K562 (cell line): ENCODE results near the gene SLC39A9. TPM values are rescaled to one million over a fixed set of nuclear protein-coding genes. Genes with fewer than 3 reads are reported as not detected.

Experiments used
- ATAC-seq: fragments of 200-7000 bp; cut with Tn5 transposase; 3 replicates; pipeline ENCODE4 v1.9.1; 2020; ENCODE audit warnings: moderate library complexity
- BruUV-seq: library from RNA; stranded (reverse); fragments of 400-500 nt; replicated peaks from 2 replicates; lab custom pipeline; 2021; lab: Mats Ljungman, UMichigan
- CTCF ChIA-PET: fragments of 300-600 bp; formaldehyde crosslinking; extraction: SDS; loops from one replicate; lab custom pipeline; 2021; ENCODE audit warnings: low intra/inter-chr PET ratio; lab: Yijun Ruan, JAX
- POLR2A ChIA-PET: fragments of 300-600, 350-650 bp; sonication (Branson Sonifier 250); formaldehyde crosslinking; extraction: SDS; loops from one replicate; lab custom pipeline; 2021; ENCODE audit warnings: antibody characterized with exemption, inconsistent platforms; lab: Yijun Ruan, JAX
- DNase-seq, 4 experiments: peaks; one replicate each; pipeline versions ENCODE4 v3.0.0 to v3.0.0-alpha.2; 2011 to 2018; ENCODE audit warnings: low spot score in 3 of 4, mixed read lengths in 3 of 4; ENCODE audit errors: extremely low read depth in 1 of 4
- FAIRE-seq: peaks from 2 replicates; lab custom pipeline; 2011; peaks lifted over from hg19 to GRCh38; lab: Jason Lieb, UNC
- H2AFZ ChIP-seq: 2 replicates; pipeline ENCODE4 v1.6.0; 2011; ENCODE audit warnings: low read depth, low read length, control low read depth, inconsistent platforms
- H3K27ac ChIP-seq: fragments of 200-600 bp; 3 replicates; pipeline ENCODE4 v1.8.0; 2011; ENCODE audit warnings: low read depth, mild to moderate bottlenecking, control low read depth, inconsistent platforms, low read length, moderate library complexity, mixed read lengths; ENCODE audit errors: extremely low read depth
- H3K27me3 ChIP-seq, 2 experiments: fragments of 300-600 bp in 1 of 2; 2 replicates in 1 of 2; 3 replicates in 1 of 2; pipeline versions ENCODE4 v1.6.0 to v1.8.0; 2011; ENCODE audit warnings: inconsistent platforms in 2 of 2, low read length in 2 of 2, mild to moderate bottlenecking in 1 of 2, mixed read lengths in 1 of 2, moderate library complexity in 1 of 2; ENCODE audit not compliant: control insufficient read depth in 2 of 2, insufficient read depth in 2 of 2
- H3K36me3 ChIP-seq: fragments of 300-600 bp; 3 replicates; pipeline ENCODE4 v1.8.0; 2011; ENCODE audit warnings: mild to moderate bottlenecking, low read length, inconsistent platforms; ENCODE audit not compliant: control insufficient read depth, insufficient read depth
- H3K4me1 ChIP-seq, 2 experiments: fragments of 200-600 bp in 1 of 2; replicated peaks in 1 of 2; 2 replicates in 1 of 2; 3 replicates in 1 of 2; pipeline versions ENCODE4 v1.5.1 to v1.8.0; 2011; ENCODE audit warnings: inconsistent platforms in 2 of 2, low read length in 2 of 2, mild to moderate bottlenecking in 1 of 2, mixed read lengths in 1 of 2, moderate library complexity in 1 of 2; ENCODE audit not compliant: control insufficient read depth in 2 of 2, insufficient read depth in 2 of 2
- H3K4me2 ChIP-seq: 2 replicates; pipeline ENCODE4 v1.6.1; 2011; ENCODE audit warnings: low read length, control low read depth, inconsistent platforms, mixed read lengths; ENCODE audit not compliant: insufficient read depth
- H3K4me3 ChIP-seq: fragments of 200-600 bp; sonication (generic), shearing (Covaris generic); 2 replicates; pipeline ENCODE4 v1.5.1; 2016; ENCODE audit warnings: control low read depth, inconsistent platforms
- H3K79me2 ChIP-seq: fragments of 200-600 bp; 3 replicates; pipeline ENCODE4 v1.8.0; 2011; ENCODE audit warnings: low read length, inconsistent platforms; ENCODE audit not compliant: control insufficient read depth, insufficient read depth
- H3K9ac ChIP-seq, 2 experiments: 2 replicates each; pipeline versions ENCODE4 v1.6.0 to v1.6.1; 2011; ENCODE audit warnings: low read depth in 2 of 2, low read length in 2 of 2, control low read depth in 1 of 2, inconsistent platforms in 1 of 2, mild to moderate bottlenecking in 1 of 2, mixed read lengths in 1 of 2; ENCODE audit not compliant: insufficient read depth in 1 of 2
- H3K9me1 ChIP-seq: one replicate; pipeline ENCODE4 v1.6.0; 2011; ENCODE audit warnings: inconsistent platforms, mild to moderate bottlenecking, low read length, moderate library complexity; ENCODE audit not compliant: control insufficient read depth, insufficient read depth
- H3K9me3 ChIP-seq: replicated peaks from 2 replicates; pipeline ENCODE4 v1.5.1; 2011; ENCODE audit warnings: low read depth, low read length, inconsistent platforms; ENCODE audit not compliant: control insufficient read depth, insufficient read depth
- H4K20me1 ChIP-seq: replicated peaks from 2 replicates; pipeline ENCODE4 v1.6.1; 2011; ENCODE audit warnings: low read length, inconsistent platforms, mixed read lengths; ENCODE audit not compliant: control insufficient read depth, insufficient read depth
- CTBP1 ChIP-seq: fragments of 450-650 bp; IDR thresholded peaks from 2 replicates; pipeline ENCODE4 v1.6.1; 2016; ENCODE audit warnings: borderline replicate concordance
- FOXK2 ChIP-seq, 2 experiments: fragments of 450-650 bp; IDR thresholded peaks in 1 of 2; conservative IDR thresholded peaks in 1 of 2; 2 replicates each; pipeline ENCODE4 v1.6.1; 2016; ENCODE audit warnings: low read depth in 2 of 2, mild to moderate bottlenecking in 1 of 2
- HOMEZ ChIP-seq: fragments of 250-450 bp; sonication (Bioruptor Pico); IDR thresholded peaks from 2 replicates; pipeline ENCODE4 v1.4.0; 2020; ENCODE audit warnings: mild to moderate bottlenecking, moderate library complexity
- HSF4 ChIP-seq: fragments of 250-450 bp; sonication (Bioruptor Pico); IDR thresholded peaks from 2 replicates; pipeline ENCODE4 v2.1.2; 2022; ENCODE audit warnings: mild to moderate bottlenecking, moderate library complexity, borderline replicate concordance
- JUNB ChIP-seq: fragments of 450-650 bp; formaldehyde crosslinking; conservative IDR thresholded peaks from 2 replicates; pipeline ENCODE4 v1.4.0; 2020; ENCODE audit warnings: mild to moderate bottlenecking
- MLLT1 ChIP-seq, 2 experiments: fragments of 450-650 bp; IDR thresholded peaks; 2 replicates each; pipeline ENCODE4 v1.6.1; 2016
- MYNN ChIP-seq, 2 experiments: sonication (generic); formaldehyde crosslinking in 1 of 2; IDR thresholded peaks; 2 replicates each; pipeline versions ENCODE4 v1.5.0 to v1.6.1; 2016 to 2020; ENCODE audit warnings: antibody characterized with exemption in 1 of 2, missing genetic modification reagents in 1 of 2
- PTTG1 ChIP-seq: fragments of 450-650 bp; IDR thresholded peaks from 2 replicates; pipeline ENCODE4 v1.6.1; 2016; ENCODE audit warnings: low read depth, mild to moderate bottlenecking, missing genetic modification characterization, missing compliant biosample characterization
- RNF2 ChIP-seq: sonication (generic); IDR thresholded peaks from 2 replicates; pipeline ENCODE4 v1.6.1; 2016
- SAP30 ChIP-seq: fragments of 200-600 bp; sonication (generic); IDR thresholded peaks from 2 replicates; pipeline ENCODE4 v1.6.1; 2012; ENCODE audit warnings: borderline replicate concordance, low read depth, mild to moderate bottlenecking, moderate library complexity, low read length, control low read depth, inconsistent platforms; ENCODE audit not compliant: insufficient read depth, poor library complexity, severe bottlenecking
- UBTF ChIP-seq, 2 experiments: IDR thresholded peaks; 2 replicates each; pipeline ENCODE4 v1.6.1; 2012; ENCODE audit warnings: improper control_type of control experiment in 2 of 2, low read depth in 2 of 2, low read length in 2 of 2, borderline replicate concordance in 1 of 2
- ZNF165 ChIP-seq: fragments of 250-450 bp; sonication (Bioruptor Pico); IDR thresholded peaks from 2 replicates; pipeline ENCODE4 v1.4.0; 2020; ENCODE audit warnings: borderline replicate concordance
- ZNF263 ChIP-seq: sonication (generic); formaldehyde crosslinking; IDR thresholded peaks from 2 replicates; pipeline ENCODE4 v1.8.0; 2022; ENCODE audit warnings: mild to moderate bottlenecking, missing genetic modification reagents, borderline replicate concordance
- ZNF3 ChIP-seq: fragments of 250-450 bp; sonication (Bioruptor Pico); IDR thresholded peaks from 2 replicates; pipeline ENCODE4 v1.5.0; 2021; ENCODE audit warnings: mild to moderate bottlenecking, moderate library complexity
- ZNF707 ChIP-seq: fragments of 250-450 bp; sonication (Bioruptor Pico); conservative IDR thresholded peaks from 2 replicates; pipeline ENCODE4 v1.8.0; 2022; ENCODE audit warnings: inconsistent platforms, mild to moderate bottlenecking, moderate library complexity
- WGBS: fragments of 100-300 bp; shearing (Covaris generic); methylation state at CpG from one replicate; pipeline ENCODE4 v1.1.6; 2016; ENCODE audit warnings: low coverage, mixed read lengths; ENCODE audit not compliant: insufficient coverage; ENCODE audit errors: missing lambda C conversion rate; 5-methylcytosine and 5-hydroxymethylcytosine counted together
- in situ Hi-C: fragments of 300-500 bp; cut with MboI; formaldehyde crosslinking; loops from 4 replicates; pipeline ENCODE4 v1.15.0; 2018; ENCODE audit warnings: inconsistent platforms, mixed read lengths
- intact Hi-C: fragments of 100-400 bp; cut with micrococcal nuclease; formaldehyde crosslinking; loops from 2 replicates; pipeline ENCODE4 v1.14.2; 2022
- polyA plus RNA-seq, 8 experiments: library from polyadenylated mRNA; depleted of rRNA in 4 of 8; stranded (reverse) in 5 of 8; unstranded in 3 of 8; fragments of >200 nt; fragmentation: Nextera tagmentation in 2 of 8; fragmentation: Illumina TruSeq in 1 of 8; extraction: Ambion mirVana in 2 of 8; extraction: Trizol in 1 of 8; gene quantifications; 2 replicates each; pipeline versions ENCODE4 v1.2.1 to v1.2.3, GENCODE V29; 2011 to 2014; ENCODE audit warnings: inconsistent platforms in 1 of 8, missing spikeins in 1 of 8
- total RNA-seq, 7 experiments: library from RNA; depleted of rRNA in 6 of 7; stranded (reverse); fragments of >200 nt in 6 of 7; fragmentation: Illumina TruSeq in 2 of 7; extraction: Trizol in 2 of 7; gene quantifications; 2 replicates each; pipeline versions ENCODE4 v1.2.1 to v1.2.3, GENCODE V29; 2011 to 2021; ENCODE audit warnings: low replicate concordance in 1 of 7

SLC39A9 gene
- total and polyA plus RNA-seq, 9 of the 15 experiments (the other 6 are each of a cell fraction or from before 2014, with no cell fraction given) = 18.4 to 66.0 (median 32.5) TPM

GRCh38 chr14:69355154-69355597, 43.3 kb upstream of the SLC39A9 start:
- TF ChIP-seq JUNB (no peak), ZNF165 (no peak), ZNF263 (CRISPR knock-in tag) (no peak), SAP30 (no peak), CTBP1 (no peak), MLLT1 (IDR thresholded peaks at IDR 0.05) (no peak), PTTG1 (no peak), UBTF (IDR thresholded peaks at IDR 0.05; ENCODE audit: borderline replicate concordance in 1 of 2, low read depth in 2 of 2, low read length in 2 of 2) (no peak), ZNF707 (no peak), MYNN (IDR thresholded peaks at IDR 0.05) (no peak), MYNN (CRISPR knock-in tag; IDR thresholded peaks at IDR 0.05) (no peak), RNF2 (no peak), ZNF3 (CRISPR knock-in tag) (no peak), FOXK2 (conservative IDR thresholded peaks at IDR 0.05 in 1 of 2, IDR thresholded peaks at IDR 0.05 in 1 of 2; ENCODE audit: low read depth in 2 of 2) (no peak), HOMEZ (CRISPR knock-in tag) (no peak), HSF4 (CRISPR knock-in tag) (no peak)
- TF ChIP-seq, all 486 proteins: peak for 0
- ChIA-PET POLR2A (interaction anchor here (0.5 kb wide), 1 partner anchor 84 kb away, joined by 3 read pairs; no protein-coding TSS in a partner anchor), CTCF (no interaction called here)
- Histone ChIP-seq H4K20me1 (0 out of 2 replicates have a peak, but pooled peaks cover 4% of the 10 kb centered on the region), H3K9me3 (no peaks in the 10 kb centered on the region), H3K27ac (no peak overlapping the region), H3K4me3 (no peak overlapping the region), H2AFZ (no peak overlapping the region), H3K27me3 (peaks cover 0 to 75% of the 10 kb centered on the region in 2 experiments; a peak in 4 of 5 replicates), H3K9me1 (no peaks in the 10 kb centered on the region), H3K9ac (no peak overlapping the region), H3K79me2 (no peaks in the 10 kb centered on the region), H3K4me2 (no peak overlapping the region), H3K4me1 (no peaks in the 10 kb centered on the region; a peak in 1 of 5 replicates), H3K36me3 (no peaks in the 10 kb centered on the region)
- no TSS peak for BruUV-seq
- DNase-seq = no peak
- no peak for FAIRE-seq
- no peak for ATAC-seq
- WGBS = 1% methylated on average over 6 of the region's 6 CpGs
- in situ Hi-C loops = no loop called here
- intact Hi-C loops = no loop called here
